Karpas-422 (cell line): ENCODE data around the gene GDPD5. TPM values are rescaled to one million over a fixed set of nuclear protein-coding genes. Genes with fewer than 3 reads are reported as not detected.

ENCODE experiments used
- DNase-seq: peaks from one replicate; pipeline ENCODE4 v3.0.0-alpha.2; 2015
- H2AFZ ChIP-seq: fragments of 200-600 bp; sonication (generic); 2 replicates; pipeline ENCODE4 v1.6.1; 2014; ENCODE audit warnings: antibody characterized with exemption, low read length, mixed read lengths
- H3K27ac ChIP-seq: fragments of 200-600 bp; sonication (generic); 2 replicates; pipeline ENCODE4 v1.5.1; 2014; ENCODE audit warnings: mild to moderate bottlenecking, low read length, moderate library complexity
- H3K27me3 ChIP-seq: fragments of 200-600 bp; sonication (generic); 2 replicates; pipeline ENCODE4 v1.6.1; 2014; ENCODE audit warnings: low read length, mixed read lengths
- H3K36me3 ChIP-seq: fragments of 200-600 bp; sonication (generic); 2 replicates; pipeline ENCODE4 v1.6.1; 2014; ENCODE audit warnings: low read length, mixed read lengths; ENCODE audit not compliant: insufficient read depth
- H3K4me1 ChIP-seq: fragments of 200-600 bp; sonication (generic); 2 replicates; pipeline ENCODE4 v1.6.1; 2014; ENCODE audit warnings: mild to moderate bottlenecking, low read length, mixed read lengths
- H3K4me2 ChIP-seq: fragments of 200-600 bp; sonication (generic); 2 replicates; pipeline ENCODE4 v1.6.1; 2014; ENCODE audit warnings: low read length, low read depth, mild to moderate bottlenecking; ENCODE audit not compliant: poor library complexity, severe bottlenecking
- H3K4me3 ChIP-seq: fragments of 200-600 bp; sonication (generic); 2 replicates; pipeline ENCODE4 v1.5.1; 2014; ENCODE audit warnings: mild to moderate bottlenecking, antibody characterized with exemption, low read length, mixed read lengths
- H3K79me2 ChIP-seq: fragments of 200-600 bp; sonication (generic); 2 replicates; pipeline ENCODE4 v1.6.1; 2014; ENCODE audit warnings: mild to moderate bottlenecking, low read length, mixed read lengths
- H3K9ac ChIP-seq: fragments of 200-600 bp; sonication (generic); 2 replicates; pipeline ENCODE4 v1.6.0; 2014; ENCODE audit warnings: low read length
- H3K9me2 ChIP-seq: fragments of 200-600 bp; sonication (generic), shearing (Covaris generic); replicated peaks from 2 replicates; pipeline ENCODE4 v1.6.0; 2014; ENCODE audit warnings: mild to moderate bottlenecking, low read length, moderate library complexity; ENCODE audit not compliant: insufficient read depth
- H3K9me3 ChIP-seq: fragments of 300-700, 200-600 bp; sonication (generic); 2 replicates; pipeline ENCODE4 v1.6.1; 2014; ENCODE audit warnings: low read length, mixed read lengths
- H4K20me1 ChIP-seq: fragments of 200-600 bp; sonication (generic); 2 replicates; pipeline ENCODE4 v1.6.1; 2014; ENCODE audit warnings: mild to moderate bottlenecking, antibody characterized with exemption, low read length, low read depth; ENCODE audit not compliant: insufficient read depth
- total RNA-seq: library from RNA; depleted of rRNA; stranded (reverse); fragments of >200 nt; shearing (Covaris generic); gene quantifications from 2 replicates; pipeline ENCODE4 v1.2.3, GENCODE V29; 2014; ENCODE audit warnings: low replicate concordance

Gene GDPD5
- total RNA-seq, 1 experiment from 2014 or later: 137 TPM

GRCh38 chr11:75566763-75567279 lies 41.1 kb upstream of the GDPD5 start:
- no peak overlapping the region for H3K27ac ChIP-seq

GRCh38 chr11:75565916-75566762 lies 40.4 kb upstream of the GDPD5 start:
- H3K36me3 ChIP-seq: no peaks in the 10 kb centered on the region
- no peaks in the 10 kb centered on the region for H4K20me1 ChIP-seq
- peaks cover 16% of the 10 kb centered on the region for H3K4me1 ChIP-seq
- H3K27me3 ChIP-seq: no peaks in the 10 kb centered on the region
- no peak for DNase-seq
- H2AFZ ChIP-seq: no peak overlapping the region
- no peak overlapping the region for H3K4me3 ChIP-seq
- no peak overlapping the region for H3K27ac ChIP-seq
- no peaks in the 10 kb centered on the region for H3K9me2 ChIP-seq
- H3K9ac ChIP-seq: no peak overlapping the region
- H3K79me2 ChIP-seq: no peaks in the 10 kb centered on the region
- H3K9me3 ChIP-seq: no peaks in the 10 kb centered on the region
- H3K4me2 ChIP-seq: no peak overlapping the region

More at GRCh38 chr11:75566763-75567279, 41.1 kb upstream of the GDPD5 start:
- DNase-seq: no peak
- no peaks in the 10 kb centered on the region for H3K36me3 ChIP-seq
- H3K4me2 ChIP-seq: no peak overlapping the region
- no peaks in the 10 kb centered on the region for H3K79me2 ChIP-seq
- H3K9ac ChIP-seq: no peak overlapping the region
- no peaks in the 10 kb centered on the region for H3K9me3 ChIP-seq
- H4K20me1 ChIP-seq: no peaks in the 10 kb centered on the region
- no peak overlapping the region for H3K4me3 ChIP-seq
- no peaks in the 10 kb centered on the region for H3K9me2 ChIP-seq
- no peaks in the 10 kb centered on the region for H3K27me3 ChIP-seq
- peaks cover 11% of the 10 kb centered on the region for H3K4me1 ChIP-seq
- no peak overlapping the region for H2AFZ ChIP-seq

- Histone ChIP-seq H3K4me2 (no peak overlapping the region), H3K9ac (no peak overlapping the region)
These were observed 39.6 kb upstream of the GDPD5 start for GRCh38 chr11:75565221-75565814.

GRCh38 chr11:75563978-75564552 lies 38.3 kb upstream of the GDPD5 start:
- Histone ChIP-seq H3K79me2 (no peaks in the 10 kb centered on the region), H3K9ac (peak overlapping the region; percentile 81; the same call in 1 of the 2 replicates)

More at GRCh38 chr11:75565221-75565814, 39.6 kb upstream of the GDPD5 start:
- Histone ChIP-seq H3K27me3 (no peaks in the 10 kb centered on the region), H3K9me3 (no peaks in the 10 kb centered on the region), H3K9me2 (no peaks in the 10 kb centered on the region), H3K36me3 (no peaks in the 10 kb centered on the region), H3K79me2 (no peaks in the 10 kb centered on the region), H4K20me1 (no peaks in the 10 kb centered on the region), H3K4me1 (peaks cover 16% of the 10 kb centered on the region), H3K4me3 (no peak overlapping the region), H2AFZ (no peak overlapping the region), H3K27ac (no peak overlapping the region)
- no peak for DNase-seq

GRCh38 chr11:75563501-75563977 lies 37.8 kb upstream of the GDPD5 start:
- DNase-seq: no peak
- H3K9me2 ChIP-seq: no peaks in the 10 kb centered on the region
- H3K9ac ChIP-seq: peak overlapping the region; percentile 81
- no peaks in the 10 kb centered on the region for H3K36me3 ChIP-seq
- H3K27me3 ChIP-seq: no peaks in the 10 kb centered on the region
- peak overlapping the region; percentile 67; the same call in 1 of the 2 replicates for H3K27ac ChIP-seq
- peak overlapping the region; percentile 73 for H3K4me2 ChIP-seq
- H2AFZ ChIP-seq: no peak overlapping the region
- H4K20me1 ChIP-seq: no peaks in the 10 kb centered on the region
- peak overlapping the region; percentile 74 for H3K4me3 ChIP-seq
- H3K4me1 ChIP-seq: peaks cover 16% of the 10 kb centered on the region
- H3K79me2 ChIP-seq: no peaks in the 10 kb centered on the region
- no peaks in the 10 kb centered on the region for H3K9me3 ChIP-seq

More at GRCh38 chr11:75563978-75564552, 38.3 kb upstream of the GDPD5 start:
- no peak overlapping the region for H3K27ac ChIP-seq
- H3K4me2 ChIP-seq: peak overlapping the region; percentile 73
- no peak for DNase-seq
- H3K36me3 ChIP-seq: no peaks in the 10 kb centered on the region
- H3K9me2 ChIP-seq: no peaks in the 10 kb centered on the region
- H4K20me1 ChIP-seq: no peaks in the 10 kb centered on the region
- peaks cover 16% of the 10 kb centered on the region for H3K4me1 ChIP-seq
- H3K4me3 ChIP-seq: no peak overlapping the region; the same call in 1 of the 2 replicates
- H3K9me3 ChIP-seq: no peaks in the 10 kb centered on the region
- no peaks in the 10 kb centered on the region for H3K27me3 ChIP-seq
- H2AFZ ChIP-seq: no peak overlapping the region

- Histone ChIP-seq H3K4me1 (peaks cover 16% of the 10 kb centered on the region), H3K79me2 (no peaks in the 10 kb centered on the region), H3K36me3 (no peaks in the 10 kb centered on the region), H3K9me3 (no peaks in the 10 kb centered on the region), H4K20me1 (no peaks in the 10 kb centered on the region), H2AFZ (no peak overlapping the region), H3K27ac (peak overlapping the region; percentile 67), H3K4me3 (peak overlapping the region; percentile 74), H3K9ac (peak overlapping the region; percentile 81), H3K9me2 (no peaks in the 10 kb centered on the region), H3K27me3 (no peaks in the 10 kb centered on the region), H3K4me2 (peak overlapping the region; percentile 73)
- peak; percentile 52 for DNase-seq
These were observed 37.2 kb upstream of the GDPD5 start for GRCh38 chr11:75562836-75563484.

- Histone ChIP-seq H3K9me2 (no peaks in the 10 kb centered on the region), H3K27ac (peak within 1 kb of the TSS; percentile 67), H3K27me3 (no peaks in the 10 kb centered on the region), H3K4me1 (peaks cover 16% of the 10 kb centered on the region), H3K9me3 (no peaks in the 10 kb centered on the region), H4K20me1 (no peaks in the 10 kb centered on the region), H3K4me3 (peak within 1 kb of the TSS; percentile 74), H3K79me2 (no peaks in the 10 kb centered on the region), H2AFZ (peak within 1 kb of the TSS; percentile 61; the same call in 1 of the 2 replicates), H3K9ac (peak within 1 kb of the TSS; percentile 81), H3K36me3 (no peaks in the 10 kb centered on the region), H3K4me2 (peak within 1 kb of the TSS; percentile 73)
- peak; percentile 90 for DNase-seq
These were observed 36.5 kb upstream of the GDPD5 start, which contains the start of gene SERPINH1 for GRCh38 chr11:75562048-75562835. Gene SERPINH1 (plus strand): TSS chr11:75562253. CDS start chr11:75566350, 4,097 bp downstream.
